H1 (cell line): ENCODE measurements around the gene CUX1. TPM values are rescaled to one million over a fixed set of nuclear protein-coding genes. Genes with fewer than 3 reads are reported as not detected.

Experiments
- CTCF ChIA-PET: fragments of 300-600 bp; sonication (Branson Sonifier 250); formaldehyde crosslinking; loops from one replicate; lab custom pipeline; 2021; ENCODE audit not compliant: partially characterized antibody; lab: Charles Lee
- POLR2A ChIA-PET: fragments of 300-600 bp; sonication (Branson Sonifier 250); formaldehyde crosslinking; loops from one replicate; lab custom pipeline; 2021; ENCODE audit warnings: inconsistent platforms; ENCODE audit not compliant: partially characterized antibody; lab: Charles Lee
- DNase-seq, 2 experiments: peaks; one replicate each; pipeline versions ENCODE4 v3.0.0 to v3.0.0-alpha.2; 2010 to 2022; ENCODE audit warnings: low spot score in 2 of 2, low read depth in 1 of 2, mixed read lengths in 1 of 2
- FAIRE-seq: peaks from 2 replicates; lab custom pipeline; 2011; peaks lifted over from hg19 to GRCh38; lab: Jason Lieb, UNC
- H2AFZ ChIP-seq: 2 replicates; pipeline ENCODE4 v1.8.1; 2012; ENCODE audit warnings: low read length, inconsistent platforms
- H2AK5ac ChIP-seq: 2 replicates; pipeline ENCODE4 v1.6.1; 2013; ENCODE audit warnings: low read depth, low read length
- H2BK120ac ChIP-seq: replicated peaks from 2 replicates; pipeline ENCODE3; 2013; ENCODE audit warnings: low read depth, low read length, inconsistent platforms
- H2BK12ac ChIP-seq: 2 replicates; pipeline ENCODE4 v1.6.1; 2013; ENCODE audit warnings: low read depth, low read length
- H2BK15ac ChIP-seq: 2 replicates; pipeline ENCODE4 v1.6.1; 2013; ENCODE audit warnings: low read length
- H2BK20ac ChIP-seq: 2 replicates; pipeline ENCODE4 v1.6.1; 2013; ENCODE audit warnings: low read length
- H2BK5ac ChIP-seq: 2 replicates; pipeline ENCODE4 v1.6.1; 2013; ENCODE audit warnings: low read depth, low read length
- H3K14ac ChIP-seq: 2 replicates; pipeline ENCODE4 v1.6.1; 2013; ENCODE audit warnings: inconsistent platforms; ENCODE audit not compliant: insufficient read length
- H3K18ac ChIP-seq: 2 replicates; pipeline ENCODE4 v1.6.1; 2013; ENCODE audit warnings: low read length; ENCODE audit errors: extremely low read depth
- H3K23ac ChIP-seq: 2 replicates; pipeline ENCODE4 v1.6.1; 2013; ENCODE audit warnings: inconsistent platforms; ENCODE audit not compliant: insufficient read length
- H3K23me2 ChIP-seq: 2 replicates; pipeline ENCODE4 v1.6.1; 2013; ENCODE audit warnings: low read depth, low read length
- H3K27ac ChIP-seq: 2 replicates; pipeline ENCODE4 v1.6.1; 2011; ENCODE audit warnings: low read depth, low read length, inconsistent platforms
- H3K27me3 ChIP-seq, 4 experiments: replicated peaks in 1 of 4; 1 replicate in 1 of 4; 2 replicates in 3 of 4; pipeline versions ENCODE4 v1.6.1 to v1.8.1; 2011 to 2013; ENCODE audit warnings: low read length in 3 of 4, mild to moderate bottlenecking in 3 of 4, inconsistent platforms in 2 of 4, mixed read lengths in 2 of 4, moderate library complexity in 1 of 4; ENCODE audit not compliant: control insufficient read depth in 3 of 4, insufficient read depth in 3 of 4; ENCODE audit errors: extremely low read depth in 1 of 4
- H3K36me3 ChIP-seq, 4 experiments: 2 replicates each; pipeline versions ENCODE4 v1.6.1 to v1.8.1; 2011 to 2013; ENCODE audit warnings: mild to moderate bottlenecking in 4 of 4, low read length in 3 of 4, moderate library complexity in 2 of 4, control low read depth in 1 of 4, inconsistent platforms in 1 of 4; ENCODE audit not compliant: insufficient read depth in 4 of 4, control insufficient read depth in 2 of 4
- H3K4ac ChIP-seq: replicated peaks from 2 replicates; pipeline ENCODE3; 2013; ENCODE audit warnings: low read length, low read depth, mixed read lengths, inconsistent platforms; ENCODE audit not compliant: insufficient read length
- H3K4me1 ChIP-seq, 4 experiments: replicated peaks in 1 of 4; 1 replicate in 1 of 4; 2 replicates in 3 of 4; pipeline versions ENCODE4 v1.6.1 to v1.8.1; 2011 to 2013; ENCODE audit warnings: low read length in 3 of 4, inconsistent platforms in 2 of 4, mixed read lengths in 1 of 4; ENCODE audit not compliant: insufficient read depth in 4 of 4, control insufficient read depth in 3 of 4
- H3K4me2 ChIP-seq, 2 experiments: 2 replicates each; pipeline versions ENCODE4 v1.6.1 to v1.8.1; 2011 to 2013; ENCODE audit warnings: low read depth in 2 of 2, low read length in 2 of 2, control low read depth in 1 of 2, inconsistent platforms in 1 of 2, mild to moderate bottlenecking in 1 of 2; ENCODE audit not compliant: insufficient read depth in 1 of 2
- H3K4me3 ChIP-seq, 4 experiments: fragments of 200-600, 300-600 bp in 1 of 4; sonication (generic), shearing (Covaris generic), sonication (Bioruptor Twin) in 1 of 4; 2 replicates each; pipeline versions ENCODE4 v1.5.1 to v1.8.1; 2011 to 2016; ENCODE audit warnings: low read length in 4 of 4, low read depth in 3 of 4, control low read depth in 2 of 4, inconsistent platforms in 2 of 4, mild to moderate bottlenecking in 2 of 4, mixed read lengths in 1 of 4, moderate library complexity in 1 of 4; ENCODE audit not compliant: insufficient read depth in 2 of 4; ENCODE audit errors: extremely low read depth in 1 of 4
- H3K56ac ChIP-seq: replicated peaks from 2 replicates; pipeline ENCODE3; 2013; ENCODE audit warnings: low read depth, mild to moderate bottlenecking, mixed read lengths, low read length, inconsistent platforms; ENCODE audit not compliant: insufficient read length
- H3K79me1 ChIP-seq: 2 replicates; pipeline ENCODE4 v1.6.1; 2013; ENCODE audit warnings: low read depth, low read length, control low read depth
- H3K79me2 ChIP-seq, 2 experiments: 2 replicates each; pipeline versions ENCODE4 v1.6.1 to v1.8.1; 2012 to 2013; ENCODE audit warnings: low read length in 2 of 2, mild to moderate bottlenecking in 2 of 2, inconsistent platforms in 1 of 2; ENCODE audit not compliant: insufficient read depth in 2 of 2, control insufficient read depth in 1 of 2
- H3K9ac ChIP-seq, 4 experiments: replicated peaks in 1 of 4; 1 replicate in 1 of 4; 2 replicates in 3 of 4; pipeline versions ENCODE4 v1.6.1 to v1.8.1; 2011 to 2013; ENCODE audit warnings: low read depth in 3 of 4, low read length in 3 of 4, control low read depth in 2 of 4, mild to moderate bottlenecking in 2 of 4, moderate library complexity in 2 of 4, inconsistent platforms in 1 of 4; ENCODE audit errors: extremely low read depth in 1 of 4
- H3K9me3 ChIP-seq, 2 experiments: 2 replicates each; pipeline versions ENCODE4 v1.6.1 to v1.8.1; 2012 to 2013; ENCODE audit warnings: mild to moderate bottlenecking in 2 of 2, moderate library complexity in 2 of 2, control low read depth in 1 of 2, inconsistent platforms in 1 of 2, low read depth in 1 of 2, low read length in 1 of 2, mixed read lengths in 1 of 2; ENCODE audit not compliant: insufficient read depth in 2 of 2
- H4K20me1 ChIP-seq, 2 experiments: replicated peaks in 1 of 2; 2 replicates each; pipeline versions ENCODE3 to v1.8.1; 2011 to 2013; ENCODE audit warnings: inconsistent platforms in 2 of 2, low read length in 2 of 2, mild to moderate bottlenecking in 1 of 2; ENCODE audit not compliant: insufficient read depth in 2 of 2, control insufficient read depth in 1 of 2
- H4K5ac ChIP-seq: 2 replicates; pipeline ENCODE4 v1.6.1; 2013; ENCODE audit warnings: low read length, low read depth, mixed read lengths, inconsistent platforms; ENCODE audit not compliant: insufficient read length
- H4K8ac ChIP-seq: 2 replicates; pipeline ENCODE4 v1.8.0; 2013; ENCODE audit warnings: mild to moderate bottlenecking, moderate library complexity, low read length, inconsistent platforms; ENCODE audit not compliant: insufficient read depth; ENCODE audit errors: extremely low read depth
- H4K91ac ChIP-seq: replicated peaks from 2 replicates; pipeline ENCODE3; 2013; ENCODE audit warnings: low read length, mixed read lengths, inconsistent platforms; ENCODE audit not compliant: insufficient read length
- ASH2L ChIP-seq: fragments of 200-600, 300-600 bp; sonication (generic); IDR thresholded peaks from one replicate; pipeline ENCODE4 v1.7.1; 2017; ENCODE audit warnings: low read length
- BCL11A ChIP-seq, 2 experiments: IDR thresholded peaks; one replicate each; pipeline ENCODE4 v1.6.1; 2011; ENCODE audit warnings: low read depth in 2 of 2, low read length in 2 of 2, mild to moderate bottlenecking in 2 of 2
- CBX8 ChIP-seq: fragments of 300-800, 300-1000 bp; sonication (generic); IDR thresholded peaks from 2 replicates; pipeline ENCODE4 v1.7.1; 2016; ENCODE audit warnings: low read depth, low read length, borderline replicate concordance
- EGR1 ChIP-seq: IDR thresholded peaks from 2 replicates; pipeline ENCODE4 v1.6.1; 2011; ENCODE audit warnings: low read depth, low read length, borderline replicate concordance
- MAFK ChIP-seq: IDR thresholded peaks from 2 replicates; pipeline ENCODE4 v1.6.1; 2012; ENCODE audit warnings: low read depth, mild to moderate bottlenecking, improper control_type of control experiment, low read length
- PHF8 ChIP-seq: fragments of 200-600 bp; sonication (generic); conservative IDR thresholded peaks from 2 replicates; pipeline ENCODE4 v1.7.1; 2012; ENCODE audit warnings: low read depth, mild to moderate bottlenecking, inconsistent platforms, low read length, moderate library complexity
- POLR2AphosphoS5 ChIP-seq: IDR thresholded peaks from 2 replicates; pipeline ENCODE4 v1.6.1; 2011; ENCODE audit warnings: low read depth, low read length
- POU5F1 ChIP-seq: IDR thresholded peaks from 2 replicates; pipeline ENCODE4 v1.6.1; 2011; ENCODE audit warnings: low read depth, mild to moderate bottlenecking, low read length, moderate library complexity
- SIRT6 ChIP-seq: IDR thresholded peaks from one replicate; pipeline ENCODE4 v1.7.1; 2012; ENCODE audit warnings: low read length, inconsistent platforms
- SP1 ChIP-seq: IDR thresholded peaks from 2 replicates; pipeline ENCODE4 v1.6.1; 2011; ENCODE audit warnings: low read depth, low read length
- TAF7 ChIP-seq: optimal IDR thresholded peaks from 2 replicates; pipeline ENCODE3; 2011; ENCODE audit warnings: low read depth, mild to moderate bottlenecking, inconsistent platforms, low read length, moderate library complexity, borderline replicate concordance
- TBP ChIP-seq: IDR thresholded peaks from 2 replicates; pipeline ENCODE4 v1.6.1; 2011; ENCODE audit warnings: low read depth, low read length, improper control_type of control experiment
- ZNF274 ChIP-seq: IDR thresholded peaks from 2 replicates; pipeline ENCODE4 v1.7.0; 2012; ENCODE audit warnings: low read length, borderline replicate concordance; ENCODE audit errors: extremely low read depth
- WGBS, 2 experiments: shearing (Covaris generic) in 1 of 2; methylation state at CpG; one replicate each; pipeline versions ENCODE4 v1.1.6 to v1.1.7; 2013 to 2015; ENCODE audit warnings: low lambda C conversion rate in 2 of 2, mixed read lengths in 2 of 2, inconsistent platforms in 1 of 2, low coverage in 1 of 2, missing lambda C conversion rate in 1 of 2; ENCODE audit not compliant: insufficient replicate concordance in 2 of 2, insufficient coverage in 1 of 2, insufficient read length in 1 of 2; ENCODE audit errors: extremely low coverage in 1 of 2, missing lambda C conversion rate in 1 of 2; 5-methylcytosine and 5-hydroxymethylcytosine counted together
- polyA plus RNA-seq, 7 experiments: library from polyadenylated mRNA; depleted of rRNA in 3 of 7; stranded (reverse) in 5 of 7; unstranded in 2 of 7; fragments of >200 nt in 5 of 7; fragments of 200-250 nt in 2 of 7; gene quantifications; 1 replicate in 5 of 7; 2 replicates in 1 of 7; 4 replicates in 1 of 7; pipeline versions ENCODE4 v1.2.1 to v1.2.3, GENCODE V29; 2011 to 2013; ENCODE audit warnings: missing spikeins in 2 of 7, mixed read lengths in 2 of 7
- total RNA-seq: library from RNA; stranded (reverse); fragmentation: NEBNext Ultra II Directional; extraction: Animal tissue kit (Norgen Biotek cat#: 25700); gene quantifications from 2 replicates; pipeline ENCODE4 v1.2.1, GENCODE V29; 2021

The CUX1 gene
- total and polyA plus RNA-seq, 2 of the 8 experiments (the other 6 are each of a cell fraction or from before 2014, with no cell fraction given): 21.6 to 65.9 TPM

DNA sequence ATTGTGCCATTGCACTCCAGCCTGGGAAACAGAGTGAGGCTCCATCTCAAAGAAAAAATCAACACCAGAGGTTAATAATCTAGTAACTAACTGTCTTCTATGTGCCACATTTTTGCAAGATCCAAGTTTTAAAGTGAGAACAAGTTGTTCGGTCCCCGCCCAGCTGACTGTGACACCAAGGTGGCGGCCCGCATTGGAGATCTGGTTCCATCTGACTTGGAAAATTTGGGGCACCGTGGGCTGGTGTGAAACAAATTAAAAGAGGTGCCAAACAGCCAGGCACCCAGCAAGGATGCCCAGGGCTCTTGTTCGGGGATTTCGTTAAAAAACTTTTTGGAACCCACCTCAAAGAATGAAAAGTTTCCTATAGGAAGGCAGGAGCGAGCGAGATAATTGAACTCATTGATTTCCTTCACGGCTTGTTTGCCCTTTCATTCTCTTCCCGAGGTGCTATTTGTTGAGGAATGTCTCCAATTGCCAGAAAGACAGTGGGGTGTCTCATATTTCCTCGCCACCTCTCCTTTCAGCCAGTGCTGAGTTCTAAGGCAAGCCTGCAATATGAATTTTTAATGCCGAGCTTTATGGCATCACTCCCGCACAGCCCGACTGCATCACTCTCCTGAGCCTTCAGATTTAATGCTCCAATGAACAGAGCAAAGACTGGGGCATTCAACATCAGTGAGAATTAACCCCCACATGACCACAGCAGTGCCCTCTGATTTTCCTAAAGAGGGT lies 312.4 kb downstream of the CUX1 start:
- Histone ChIP-seq H3K4me2 (no peak overlapping the region), H3K23me2 (no peaks in the 10 kb centered on the region), H2AFZ (no peak overlapping the region), H3K79me1 (no peaks in the 10 kb centered on the region), H2BK120ac (no peak overlapping the region), H4K5ac (no peak overlapping the region), H4K20me1 (no peaks in the 10 kb centered on the region), H4K91ac (no peak overlapping the region), H3K4ac (no peak overlapping the region), H3K27me3 (no peaks in the 10 kb centered on the region), H3K4me1 (peaks cover 3 to 7% (median 5%) of the 10 kb centered on the region in 4 experiments), H2AK5ac (no peak overlapping the region), H3K18ac (no peak overlapping the region), H3K36me3 (no peaks in the 10 kb centered on the region; a peak in 1 of 8 replicates), H2BK15ac (no peak overlapping the region), H2BK12ac (no peak overlapping the region), H2BK5ac (no peak overlapping the region), H3K79me2 (no peaks in the 10 kb centered on the region), H3K56ac (no peak overlapping the region), H4K8ac (no peak overlapping the region), H3K4me3 (no peak overlapping the region), H3K9me3 (no peaks in the 10 kb centered on the region; a peak in 1 of 4 replicates), H3K14ac (no peak overlapping the region), H3K27ac (no peak overlapping the region), H3K23ac (no peak overlapping the region), H3K9ac (no peak overlapping the region), H2BK20ac (no peak overlapping the region)
- TF ChIP-seq POU5F1 (no peak), ZNF274 (no peak), POLR2AphosphoS5 (no peak), MAFK (no peak), EGR1 (no peak), ASH2L (no peak), BCL11A (IDR thresholded peaks at IDR 0.05; ENCODE audit: low read depth in 2 of 2, low read length in 2 of 2) (no peak), CBX8 (no peak), PHF8 (no peak), TBP (no peak), SIRT6 (no peak), TAF7 (no peak), SP1 (no peak)
- 89% methylated on average over 15 of the region's 15 CpGs; no CpG with 5 or more reads in 1 of the 2 experiments for WGBS, 2 experiments
- ChIA-PET POLR2A (no interaction called here), CTCF (interaction anchor here (0.6 kb wide), 1 partner anchor 256 kb away, joined by 3 read pairs; no protein-coding TSS in a partner anchor)
- no peak for DNase-seq
- no peak for FAIRE-seq
